H9 (cell line): ENCODE results near the gene ARFGAP1. TPM values are rescaled to one million over a fixed set of nuclear protein-coding genes. Genes with fewer than 3 reads are reported as not detected.

Experiments
- DNase-seq: peaks from one replicate; pipeline ENCODE4 v3.0.0-alpha.2; 2017
- H2AFZ ChIP-seq: one replicate; pipeline ENCODE4 v1.6.1; 2013; ENCODE audit warnings: mild to moderate bottlenecking, low read length, control low read depth, moderate library complexity
- H2AK5ac ChIP-seq: 2 replicates; pipeline ENCODE4 v1.6.1; 2013; ENCODE audit warnings: low read length, control low read depth, mixed read lengths; ENCODE audit not compliant: insufficient read length
- H2BK120ac ChIP-seq: one replicate; pipeline ENCODE4 v1.6.1; 2013; ENCODE audit warnings: low read depth, mild to moderate bottlenecking, low read length, control low read depth, inconsistent platforms; ENCODE audit not compliant: poor library complexity, severe bottlenecking
- H2BK12ac ChIP-seq: 2 replicates; pipeline ENCODE4 v1.6.1; 2013; ENCODE audit warnings: low read length, control low read depth, mixed read lengths, low read depth; ENCODE audit not compliant: insufficient read length
- H2BK15ac ChIP-seq: 2 replicates; pipeline ENCODE4 v1.6.1; 2013; ENCODE audit warnings: low read depth, low read length, control low read depth
- H2BK20ac ChIP-seq: one replicate; pipeline ENCODE4 v1.6.1; 2013; ENCODE audit warnings: low read depth, mild to moderate bottlenecking, low read length, control low read depth, inconsistent platforms; ENCODE audit not compliant: poor library complexity, severe bottlenecking
- H2BK5ac ChIP-seq: 2 replicates; pipeline ENCODE4 v1.6.1; 2013; ENCODE audit warnings: low read length, control low read depth, mixed read lengths; ENCODE audit not compliant: insufficient read length
- H3K14ac ChIP-seq: 2 replicates; pipeline ENCODE4 v1.6.1; 2013; ENCODE audit warnings: low read length, control low read depth; ENCODE audit not compliant: insufficient read depth
- H3K18ac ChIP-seq: 2 replicates; pipeline ENCODE4 v1.6.1; 2013; ENCODE audit warnings: low read depth, mild to moderate bottlenecking, mixed read lengths, low read length, control low read depth; ENCODE audit not compliant: insufficient read length
- H3K23ac ChIP-seq: 2 replicates; pipeline ENCODE4 v1.6.1; 2013; ENCODE audit warnings: low read length, control low read depth, mixed read lengths, low read depth; ENCODE audit not compliant: insufficient read length
- H3K23me2 ChIP-seq: 2 replicates; pipeline ENCODE4 v1.6.1; 2013; ENCODE audit warnings: low read depth, mild to moderate bottlenecking, mixed read lengths, low read length, control low read depth; ENCODE audit not compliant: insufficient read length, poor library complexity, severe bottlenecking
- H3K27ac ChIP-seq: 2 replicates; pipeline ENCODE4 v1.5.1; 2013; ENCODE audit warnings: low read length, control low read depth, mixed read lengths, low read depth; ENCODE audit not compliant: insufficient read length
- H3K27me3 ChIP-seq: 2 replicates; pipeline ENCODE4 v1.6.1; 2013; ENCODE audit warnings: low read length, control low read depth, inconsistent platforms; ENCODE audit not compliant: insufficient read depth
- H3K4ac ChIP-seq: 2 replicates; pipeline ENCODE4 v1.6.1; 2013; ENCODE audit warnings: low read depth, mild to moderate bottlenecking, control low read depth, inconsistent platforms, low read length, moderate library complexity
- H3K4me1 ChIP-seq: 2 replicates; pipeline ENCODE4 v1.6.1; 2013; ENCODE audit warnings: low read length, control low read depth, inconsistent platforms; ENCODE audit not compliant: insufficient read depth
- H3K4me2 ChIP-seq: 2 replicates; pipeline ENCODE4 v1.6.1; 2013; ENCODE audit warnings: low read length, control low read depth, mixed read lengths; ENCODE audit not compliant: insufficient read length, insufficient read depth
- H3K56ac ChIP-seq: 2 replicates; pipeline ENCODE4 v1.6.1; 2013; ENCODE audit warnings: low read depth, mild to moderate bottlenecking, mixed read lengths, low read length, control low read depth; ENCODE audit not compliant: insufficient read length
- H3K79me1 ChIP-seq: 2 replicates; pipeline ENCODE4 v1.6.1; 2013; ENCODE audit warnings: low read depth, mild to moderate bottlenecking, moderate library complexity, low read length, control low read depth, inconsistent platforms; ENCODE audit not compliant: insufficient read depth, poor library complexity, severe bottlenecking
- H3K79me2 ChIP-seq: 2 replicates; pipeline ENCODE4 v1.6.1; 2013; ENCODE audit warnings: low read length, control low read depth, inconsistent platforms; ENCODE audit not compliant: insufficient read depth
- H3K9ac ChIP-seq: 2 replicates; pipeline ENCODE4 v1.6.1; 2013; ENCODE audit warnings: low read length, control low read depth, mixed read lengths; ENCODE audit not compliant: insufficient read length; ENCODE audit errors: extremely low read depth
- H3K9me3 ChIP-seq: one replicate; pipeline ENCODE4 v1.6.1; 2013; ENCODE audit warnings: low read depth, low read length, inconsistent platforms; ENCODE audit not compliant: control insufficient read depth
- H3T11ph ChIP-seq: one replicate; pipeline ENCODE4 v1.6.1; 2013; ENCODE audit warnings: mild to moderate bottlenecking, low read length, control low read depth, inconsistent platforms
- H4K20me1 ChIP-seq: one replicate; pipeline ENCODE4 v1.6.1; 2013; ENCODE audit not compliant: control insufficient read depth, insufficient read length, insufficient read depth
- H4K5ac ChIP-seq: 2 replicates; pipeline ENCODE4 v1.6.1; 2013; ENCODE audit warnings: low read depth, mild to moderate bottlenecking, mixed read lengths, low read length, control low read depth; ENCODE audit not compliant: insufficient read length
- H4K8ac ChIP-seq: replicated peaks from 2 replicates; pipeline ENCODE4 v1.6.1; 2013; ENCODE audit warnings: low read length, control low read depth, mixed read lengths, low read depth; ENCODE audit not compliant: insufficient read length
- H4K91ac ChIP-seq: 2 replicates; pipeline ENCODE4 v1.6.1; 2013; ENCODE audit warnings: low read depth, mild to moderate bottlenecking, moderate library complexity, mixed read lengths, low read length, control low read depth; ENCODE audit not compliant: insufficient read length
- H3K27ac Mint-ChIP-seq, 3 experiments: 2 replicates in 2 of 3; 3 replicates in 1 of 3; pipeline ENCODE4 v1.8.0; 2020 to 2021; ENCODE audit warnings: mixed read lengths in 3 of 3, mild to moderate bottlenecking in 1 of 3, moderate library complexity in 1 of 3
- H3K27me3 Mint-ChIP-seq: 2 replicates; pipeline ENCODE4 v1.8.0; 2021; ENCODE audit warnings: low read depth, mild to moderate bottlenecking, moderate library complexity, mixed read lengths
- H3K36me3 Mint-ChIP-seq, 3 experiments: 2 replicates in 2 of 3; 3 replicates in 1 of 3; pipeline ENCODE4 v1.8.0; 2020 to 2021; ENCODE audit warnings: low read depth in 3 of 3, mixed read lengths in 3 of 3; ENCODE audit not compliant: insufficient read depth in 1 of 3
- H3K4me1 Mint-ChIP-seq, 2 experiments: 2 replicates each; pipeline ENCODE4 v1.8.0; 2020; ENCODE audit warnings: mixed read lengths in 2 of 2
- H3K4me3 Mint-ChIP-seq, 2 experiments: 2 replicates in 1 of 2; 3 replicates in 1 of 2; pipeline ENCODE4 v1.8.0; 2020 to 2021; ENCODE audit warnings: mild to moderate bottlenecking in 2 of 2, mixed read lengths in 2 of 2, moderate library complexity in 1 of 2
- H3K9me3 Mint-ChIP-seq, 2 experiments: 2 replicates in 1 of 2; 3 replicates in 1 of 2; pipeline ENCODE4 v1.8.0; 2020; ENCODE audit warnings: mild to moderate bottlenecking in 2 of 2, mixed read lengths in 2 of 2, moderate library complexity in 1 of 2
- WGBS: extraction: QIAGEN DNeasy Blood & Tissue Kit; methylation state at CpG from one replicate; pipeline ENCODE4 v1.1.7; 2013; ENCODE audit warnings: missing lambda C conversion rate, low lambda C conversion rate, mixed read lengths; ENCODE audit not compliant: insufficient read length; ENCODE audit errors: extremely low coverage; 5-methylcytosine and 5-hydroxymethylcytosine counted together
- total RNA-seq: library from RNA; stranded (reverse); gene quantifications from 2 replicates; pipeline ENCODE4 v1.2.1, GENCODE V29; 2021
- TF ChIP-seq, protein P1 (sequence below): fragments of 200-600 bp; sonication (generic); conservative IDR thresholded peaks from 3 replicates; pipeline ENCODE4 v1.8.0; 2021; ENCODE audit warnings: antibody characterized with exemption, mild to moderate bottlenecking

The ARFGAP1 gene
- total RNA-seq, 1 experiment from 2014 or later = 114 TPM

DNA sequence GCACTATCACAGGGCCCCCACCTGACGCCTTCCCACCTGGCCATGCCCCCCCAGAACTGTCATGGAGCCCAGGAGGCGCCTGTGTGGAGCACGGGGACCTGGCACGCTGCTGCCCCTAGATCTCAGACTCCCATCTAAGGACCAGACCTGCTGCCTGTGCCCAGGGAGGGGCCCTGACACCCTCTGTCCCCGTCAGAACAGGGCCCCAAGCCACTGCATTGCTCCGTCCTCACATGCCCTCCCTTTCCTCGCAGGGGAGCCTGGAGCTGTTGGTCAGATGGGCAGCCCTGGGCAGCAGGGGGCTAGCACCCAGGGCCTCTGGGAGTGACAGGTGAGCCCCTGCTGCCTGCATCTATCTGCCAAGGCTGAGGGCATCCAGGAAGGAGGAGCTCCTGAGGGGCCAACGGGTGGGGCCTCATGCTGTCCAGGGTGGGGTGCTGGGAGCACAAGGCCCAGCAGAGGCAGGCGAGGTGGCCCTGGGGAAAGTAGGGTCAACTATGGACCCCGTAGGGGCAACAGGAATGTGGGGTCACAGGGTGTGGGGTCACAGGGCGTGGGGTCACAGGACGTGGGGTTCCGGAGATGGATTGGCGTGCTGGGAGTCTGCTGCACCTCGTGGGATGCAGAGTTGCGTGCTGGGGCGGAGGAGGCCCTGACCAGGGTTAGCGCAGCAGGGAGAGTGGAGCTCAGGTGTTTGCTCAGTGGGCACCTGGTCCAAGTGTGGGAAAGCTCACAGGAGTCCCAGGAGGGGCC is 56.9 kb downstream of the ARFGAP1 start:
- Histone ChIP-seq H3K9me3 (no peaks in the 10 kb centered on the region), H4K91ac (no peak overlapping the region), H3K79me1 (no peaks in the 10 kb centered on the region), H2BK15ac (no peak overlapping the region), H3K4ac (no peak overlapping the region), H3K23ac (no peak overlapping the region), H3K9ac (no peak overlapping the region), H3K79me2 (no peaks in the 10 kb centered on the region), H3K27ac (no peak overlapping the region), H2BK12ac (no peak overlapping the region), H2BK5ac (no peak overlapping the region), H3K23me2 (no peaks in the 10 kb centered on the region), H4K5ac (no peak overlapping the region), H3K18ac (no peak overlapping the region), H3K4me2 (no peak overlapping the region), H2AK5ac (no peak overlapping the region), H3K56ac (no peak overlapping the region), H4K20me1 (no peaks in the 10 kb centered on the region), H3T11ph (no peak overlapping the region), H3K14ac (no peak overlapping the region; the same call in 1 of the 2 replicates), H2BK120ac (no peak overlapping the region), H2BK20ac (no peak overlapping the region), H4K8ac (no peak overlapping the region), H2AFZ (no peak overlapping the region), H3K4me1 (no peaks in the 10 kb centered on the region), H3K27me3 (no peaks in the 10 kb centered on the region)
- peaks cover 14% of the 10 kb centered on the region for H3K27me3 Mint-ChIP-seq
- H3K4me1 Mint-ChIP-seq = peaks cover 0 to 6% of the 10 kb centered on the region in 2 experiments; a peak in 3 of 4 replicates
- peaks cover 0 to 9% (median 8%) of the 10 kb centered on the region in 3 experiments; a peak in 5 of 7 replicates for H3K36me3 Mint-ChIP-seq
- no CpG with 5 or more reads among the region's 18 CpGs for WGBS
- no peak for DNase-seq
- H3K27ac Mint-ChIP-seq = no peak overlapping the region
- H3K9me3 Mint-ChIP-seq = peaks cover 6 to 13% of the 10 kb centered on the region in 2 experiments
- H3K4me3 Mint-ChIP-seq = no peak overlapping the region
- TF ChIP-seq, protein P1, sequence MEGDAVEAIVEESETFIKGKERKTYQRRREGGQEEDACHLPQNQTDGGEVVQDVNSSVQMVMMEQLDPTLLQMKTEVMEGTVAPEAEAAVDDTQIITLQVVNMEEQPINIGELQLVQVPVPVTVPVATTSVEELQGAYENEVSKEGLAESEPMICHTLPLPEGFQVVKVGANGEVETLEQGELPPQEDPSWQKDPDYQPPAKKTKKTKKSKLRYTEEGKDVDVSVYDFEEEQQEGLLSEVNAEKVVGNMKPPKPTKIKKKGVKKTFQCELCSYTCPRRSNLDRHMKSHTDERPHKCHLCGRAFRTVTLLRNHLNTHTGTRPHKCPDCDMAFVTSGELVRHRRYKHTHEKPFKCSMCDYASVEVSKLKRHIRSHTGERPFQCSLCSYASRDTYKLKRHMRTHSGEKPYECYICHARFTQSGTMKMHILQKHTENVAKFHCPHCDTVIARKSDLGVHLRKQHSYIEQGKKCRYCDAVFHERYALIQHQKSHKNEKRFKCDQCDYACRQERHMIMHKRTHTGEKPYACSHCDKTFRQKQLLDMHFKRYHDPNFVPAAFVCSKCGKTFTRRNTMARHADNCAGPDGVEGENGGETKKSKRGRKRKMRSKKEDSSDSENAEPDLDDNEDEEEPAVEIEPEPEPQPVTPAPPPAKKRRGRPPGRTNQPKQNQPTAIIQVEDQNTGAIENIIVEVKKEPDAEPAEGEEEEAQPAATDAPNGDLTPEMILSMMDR = no peak
